Ishikawa (cell line): ENCODE measurements around the gene THOP1.

Experiments used
- CEBPB ChIP-seq: IDR thresholded peaks from 2 replicates; pipeline ENCODE4 v1.6.1; 2012
- CREB1 ChIP-seq: IDR thresholded peaks from 2 replicates; pipeline ENCODE4 v1.6.1; 2012; ENCODE audit warnings: low read depth
- EGR1 ChIP-seq: IDR thresholded peaks from 2 replicates; pipeline ENCODE4 v1.6.1; 2012
- EP300 ChIP-seq: IDR thresholded peaks from 2 replicates; pipeline ENCODE4 v1.6.1; 2012; ENCODE audit warnings: borderline replicate concordance
- FOXM1 ChIP-seq: IDR thresholded peaks from 2 replicates; pipeline ENCODE4 v1.6.1; 2012; ENCODE audit warnings: low read depth, borderline replicate concordance
- NFIC ChIP-seq: IDR thresholded peaks from 2 replicates; pipeline ENCODE4 v1.6.1; 2012
- RAD21 ChIP-seq: IDR thresholded peaks from 2 replicates; pipeline ENCODE4 v1.6.1; 2012; ENCODE audit warnings: low read depth
- TAF1 ChIP-seq: IDR thresholded peaks from 2 replicates; pipeline ENCODE4 v1.6.1; 2012; ENCODE audit warnings: low read depth, mild to moderate bottlenecking
- TCF12 ChIP-seq: IDR thresholded peaks from 2 replicates; pipeline ENCODE4 v1.6.1; 2012; ENCODE audit warnings: low read depth
- TEAD4 ChIP-seq: IDR thresholded peaks from 2 replicates; pipeline ENCODE4 v1.6.1; 2012
- USF1 ChIP-seq: IDR thresholded peaks from 2 replicates; pipeline ENCODE4 v1.6.1; 2012
- YY1 ChIP-seq: IDR thresholded peaks from 2 replicates; pipeline ENCODE4 v1.6.1; 2012; ENCODE audit warnings: low read depth
- ZBTB7A ChIP-seq: IDR thresholded peaks from 2 replicates; pipeline ENCODE4 v1.6.1; 2012; ENCODE audit warnings: low read depth
- TF ChIP-seq, protein P1 (sequence below): IDR thresholded peaks from 2 replicates; pipeline ENCODE4 v1.6.1; 2012; ENCODE audit warnings: low read depth, mild to moderate bottlenecking
- TF ChIP-seq, protein P2 (sequence below): IDR thresholded peaks from 2 replicates; pipeline ENCODE4 v1.6.1; 2012

THOP1 gene

DNA sequence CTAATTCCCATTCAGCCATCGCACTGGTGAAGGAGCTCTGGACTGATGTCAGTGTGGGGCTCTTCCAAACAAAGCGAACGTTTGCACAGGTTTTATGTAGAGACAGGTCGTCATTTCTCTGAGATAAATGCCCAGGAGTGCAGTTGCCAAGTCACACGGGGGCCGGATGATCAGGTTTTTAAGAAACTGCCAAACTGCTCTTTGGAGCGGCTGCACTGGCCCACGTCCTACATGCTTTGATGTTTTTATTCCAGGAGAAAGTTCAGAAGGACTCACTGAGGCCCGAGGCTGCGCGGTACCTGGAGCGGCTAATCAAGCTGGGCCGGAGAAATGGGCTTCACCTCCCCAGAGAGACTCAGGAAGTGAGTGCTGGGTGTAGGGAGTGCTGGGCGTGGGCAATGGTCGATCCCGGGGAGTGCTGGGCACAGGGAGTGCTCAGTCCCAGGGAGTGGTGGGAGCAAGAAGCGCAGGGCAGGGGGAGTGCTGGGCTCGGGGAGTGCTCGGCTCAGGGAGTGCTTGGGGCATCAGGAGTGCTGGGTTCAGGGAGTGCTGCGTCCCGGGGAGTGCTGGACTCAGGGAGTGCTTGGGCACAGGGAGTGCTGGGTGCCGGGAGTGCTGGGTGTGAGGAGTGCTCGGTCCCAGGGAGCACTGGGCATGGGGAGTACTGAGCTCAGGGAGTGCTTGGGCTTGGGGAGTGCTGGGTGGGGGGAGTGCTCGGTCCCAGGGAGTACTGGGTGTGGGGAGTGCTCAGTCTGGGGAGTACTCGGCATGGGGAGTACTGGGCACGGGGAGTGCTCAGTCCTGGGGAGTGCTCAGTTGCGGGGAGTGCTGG lies 10.7 kb downstream of the THOP1 start:
- TF ChIP-seq FOXM1: no peak

- TF ChIP-seq YY1 (no peak), TEAD4 (no peak), RAD21 (no peak), TAF1 (no peak), EP300 (no peak), ZBTB7A (no peak), NFIC (no peak), CEBPB (no peak), USF1 (no peak), TCF12 (no peak), FOXM1 (no peak), EGR1 (no peak), CREB1 (no peak)
- TF ChIP-seq, protein P1, sequence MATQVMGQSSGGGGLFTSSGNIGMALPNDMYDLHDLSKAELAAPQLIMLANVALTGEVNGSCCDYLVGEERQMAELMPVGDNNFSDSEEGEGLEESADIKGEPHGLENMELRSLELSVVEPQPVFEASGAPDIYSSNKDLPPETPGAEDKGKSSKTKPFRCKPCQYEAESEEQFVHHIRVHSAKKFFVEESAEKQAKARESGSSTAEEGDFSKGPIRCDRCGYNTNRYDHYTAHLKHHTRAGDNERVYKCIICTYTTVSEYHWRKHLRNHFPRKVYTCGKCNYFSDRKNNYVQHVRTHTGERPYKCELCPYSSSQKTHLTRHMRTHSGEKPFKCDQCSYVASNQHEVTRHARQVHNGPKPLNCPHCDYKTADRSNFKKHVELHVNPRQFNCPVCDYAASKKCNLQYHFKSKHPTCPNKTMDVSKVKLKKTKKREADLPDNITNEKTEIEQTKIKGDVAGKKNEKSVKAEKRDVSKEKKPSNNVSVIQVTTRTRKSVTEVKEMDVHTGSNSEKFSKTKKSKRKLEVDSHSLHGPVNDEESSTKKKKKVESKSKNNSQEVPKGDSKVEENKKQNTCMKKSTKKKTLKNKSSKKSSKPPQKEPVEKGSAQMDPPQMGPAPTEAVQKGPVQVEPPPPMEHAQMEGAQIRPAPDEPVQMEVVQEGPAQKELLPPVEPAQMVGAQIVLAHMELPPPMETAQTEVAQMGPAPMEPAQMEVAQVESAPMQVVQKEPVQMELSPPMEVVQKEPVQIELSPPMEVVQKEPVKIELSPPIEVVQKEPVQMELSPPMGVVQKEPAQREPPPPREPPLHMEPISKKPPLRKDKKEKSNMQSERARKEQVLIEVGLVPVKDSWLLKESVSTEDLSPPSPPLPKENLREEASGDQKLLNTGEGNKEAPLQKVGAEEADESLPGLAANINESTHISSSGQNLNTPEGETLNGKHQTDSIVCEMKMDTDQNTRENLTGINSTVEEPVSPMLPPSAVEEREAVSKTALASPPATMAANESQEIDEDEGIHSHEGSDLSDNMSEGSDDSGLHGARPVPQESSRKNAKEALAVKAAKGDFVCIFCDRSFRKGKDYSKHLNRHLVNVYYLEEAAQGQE: no peak
- TF ChIP-seq, protein P2, sequence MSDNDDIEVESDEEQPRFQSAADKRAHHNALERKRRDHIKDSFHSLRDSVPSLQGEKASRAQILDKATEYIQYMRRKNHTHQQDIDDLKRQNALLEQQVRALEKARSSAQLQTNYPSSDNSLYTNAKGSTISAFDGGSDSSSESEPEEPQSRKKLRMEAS: no peak
Measured at GRCh38 chr19:2796659-2797266, 11.5 kb downstream of the THOP1 start.

DNA sequence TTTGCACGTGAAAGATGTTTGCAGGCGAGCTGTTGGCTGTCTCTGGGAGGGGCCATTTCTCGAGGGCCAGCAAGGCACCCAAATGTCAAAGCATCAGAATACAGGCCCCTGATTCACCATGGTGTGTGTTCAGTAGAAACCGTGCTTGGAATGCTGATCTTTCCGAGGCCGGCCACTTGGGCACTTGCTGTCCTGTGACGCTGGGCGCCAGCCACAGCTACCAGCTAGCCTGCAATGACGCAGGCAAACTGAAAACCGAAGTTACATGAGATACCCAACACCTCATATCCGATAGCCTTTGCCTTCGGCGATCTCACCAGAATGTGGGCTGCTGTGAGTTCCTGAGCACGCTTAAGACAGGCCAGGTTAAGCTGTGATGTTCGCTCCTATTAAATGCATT lies 12.0 kb downstream of the THOP1 start:
- no peak for TF ChIP-seq USF1
- TF ChIP-seq CEBPB: no peak
- no peak for TF ChIP-seq CREB1
- TF ChIP-seq FOXM1: no peak
- TF ChIP-seq, protein P1: no peak
- no peak for TF ChIP-seq TEAD4
- TF ChIP-seq EGR1: no peak
- TF ChIP-seq ZBTB7A: no peak
- no peak for TF ChIP-seq YY1

GRCh38 chr19:2798158-2798685 lies 12.9 kb downstream of the THOP1 start:
- TF ChIP-seq YY1 (no peak), NFIC (no peak), ZBTB7A (no peak), USF1 (no peak), CREB1 (no peak), EGR1 (no peak), FOXM1 (no peak), TAF1 (no peak), TCF12 (no peak), TEAD4 (no peak), EP300 (no peak)
- TF ChIP-seq, protein P1: no peak
